Measurements from ENCODE around the gene ATP7A. TPM values are rescaled to one million over a fixed set of nuclear protein-coding genes. Genes with fewer than 3 reads are reported as not detected.
"Not testable (repeated sequence)": the region's sequence is repeated elsewhere in the genome, so short reads cannot be mapped to it uniquely, and the experiment has no call there.

Gene ATP7A
- polyA plus RNA-seq, 1 donor from 2014 or later, result 6.2 TPM

GRCh38 chrX:78073147-78074077 lies 162.9 kb downstream of the ATP7A start:
- H3F3A ChIP-seq (ENCODE audit: insufficient read depth, low read length, poor library complexity, severe bottlenecking); H3K27ac ChIP-seq (ENCODE audit: low read length); H2AFZ ChIP-seq (ENCODE audit: low read depth, low read length); H3K36me3 ChIP-seq (ENCODE audit: insufficient read depth, low read length); H3K4me2 ChIP-seq (ENCODE audit: low read length); H3K4me3 ChIP-seq (ENCODE audit: low read length); H4K20me1 ChIP-seq (ENCODE audit: insufficient read depth); H3K9me2 ChIP-seq (ENCODE audit: insufficient read depth, low read length); H3K79me2 ChIP-seq (replicated peaks; ENCODE audit: insufficient read depth, low read length); H3K9me3 ChIP-seq (ENCODE audit: low read length); H3K9ac ChIP-seq (ENCODE audit: low read length); H3K27me3 ChIP-seq (ENCODE audit: insufficient read depth, low read depth, low read length): not testable (repeated sequence)

GRCh38 chrX:78074088-78074487 lies 163.6 kb downstream of the ATP7A start:
- H3K9ac ChIP-seq (ENCODE audit: low read length), result no peak overlapping the region
- no peaks in the 10 kb centered on the region for H3K9me2 ChIP-seq (ENCODE audit: insufficient read depth, low read length)
- H3K79me2 ChIP-seq (replicated peaks; ENCODE audit: insufficient read depth, low read length), result no peaks in the 10 kb centered on the region
- no peak overlapping the region for H3K4me2 ChIP-seq (ENCODE audit: low read length)
- no peaks in the 10 kb centered on the region for H3K27me3 ChIP-seq (ENCODE audit: insufficient read depth, low read depth, low read length)
- TF ChIP-seq REST (IDR thresholded peaks at IDR 0.05; ENCODE audit: borderline replicate concordance) (no peak), TAF1 (IDR thresholded peaks at IDR 0.05; ENCODE audit: low read depth) (no peak), EP300 (conservative IDR thresholded peaks at IDR 0.05; ENCODE audit: poor library complexity, severe bottlenecking) (no peak), EZH2 (IDR thresholded peaks at IDR 0.05; ENCODE audit: borderline replicate concordance, insufficient read depth, low read length, poor library complexity, severe bottlenecking) (no peak), RAD21 (conservative IDR thresholded peaks at IDR 0.05) (no peak), MXI1 (conservative IDR thresholded peaks at IDR 0.05; ENCODE audit: poor library complexity, severe bottlenecking) (no peak), POLR2AphosphoS5 (IDR thresholded peaks at IDR 0.05) (no peak), CTCF (IDR thresholded peaks at IDR 0.05; ENCODE audit: poor library complexity, severe bottlenecking) (no peak), SMC3 (conservative IDR thresholded peaks at IDR 0.05; ENCODE audit: poor library complexity) (no peak)
- no peak overlapping the region for H2AFZ ChIP-seq (ENCODE audit: low read depth, low read length)
- no peaks in the 10 kb centered on the region for H3K36me3 ChIP-seq (ENCODE audit: insufficient read depth, low read length)
- H3K9me3 ChIP-seq (ENCODE audit: low read length), result no peaks in the 10 kb centered on the region
- H3K4me3 ChIP-seq (ENCODE audit: low read length), result no peak overlapping the region
- no peaks in the 10 kb centered on the region for H4K20me1 ChIP-seq (ENCODE audit: insufficient read depth)
- no peaks in the 10 kb centered on the region for H3F3A ChIP-seq (ENCODE audit: insufficient read depth, low read length, poor library complexity, severe bottlenecking)
- H3K27ac ChIP-seq (ENCODE audit: low read length), result no peak overlapping the region

All from neural cell (in vitro differentiated cells).